Amygdala (tissue), 56 donors: ENCODE data around the gene MME.

Experiments used
- DNase-seq, 56 donors: peaks; one replicate each; lab custom pipeline; 2025; lab: John Stamatoyannopoulos, UW

The MME gene

GRCh38 chr3:155228676-155229075 lies 148.6 kb downstream of the MME start:
- no peak for DNase-seq

GRCh38 chr3:155229086-155229485 lies 149.0 kb downstream of the MME start:
- DNase-seq: no peak

DNA sequence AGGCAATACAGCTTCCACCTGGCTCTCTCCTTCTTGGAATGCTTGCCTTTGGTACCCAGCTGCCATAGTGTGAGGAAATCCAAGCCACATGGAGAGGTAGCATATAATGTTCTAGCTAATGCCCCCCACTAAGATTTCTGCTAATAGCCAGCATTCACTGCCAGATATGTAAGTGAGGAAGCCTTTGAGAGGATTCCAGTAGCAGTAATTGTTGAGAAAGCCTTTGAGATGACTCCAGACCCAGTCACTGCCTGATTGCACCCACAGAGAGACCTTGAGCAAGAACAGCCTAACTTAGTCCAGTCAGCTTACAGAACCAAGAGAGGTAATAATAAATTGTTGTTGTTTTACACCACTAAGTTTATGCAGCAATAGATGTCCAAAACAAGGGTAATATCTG lies 150.3 kb downstream of the MME start:
- DNase-seq: no peak

GRCh38 chr3:155231792-155232191 lies 151.7 kb downstream of the MME start:
- DNase-seq: no peak

DNA sequence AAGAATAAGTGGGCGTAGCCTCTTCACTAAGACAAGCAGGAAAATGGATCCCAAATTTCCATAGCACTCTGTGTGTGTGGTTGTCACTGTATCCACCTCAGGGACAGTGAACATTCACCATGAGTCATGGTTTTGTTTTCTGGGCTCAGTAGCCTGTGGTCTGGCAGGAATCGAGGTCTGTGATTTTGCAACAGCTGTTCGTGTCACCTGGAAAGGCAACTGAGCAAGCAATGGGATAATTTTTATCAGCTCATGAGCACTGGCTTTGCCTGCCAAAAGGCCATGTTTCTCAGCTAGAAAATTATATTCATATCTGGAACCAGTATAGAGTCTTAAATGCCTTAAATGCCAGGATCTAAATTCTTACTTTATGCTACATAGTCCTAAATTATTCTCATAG lies 152.5 kb downstream of the MME start:
- no peak for DNase-seq

- DNase-seq: peak in 16 of 56 donors; percentile 0 to 52 (median 14)
Observed at GRCh38 chr3:155233213-155233612, 153.1 kb downstream of the MME start.
